GM23338 (cell line): Measurements from ENCODE around the gene PSD4. TPM values are rescaled to one million over a fixed set of nuclear protein-coding genes. Genes with fewer than 3 reads are reported as not detected.

ENCODE experiments used
- polyA plus RNA-seq: library from polyadenylated mRNA; unstranded; fragments of >200 nt; fragmentation: Nextera tagmentation; extraction: Ambion mirVana; gene quantifications from 2 replicates; pipeline ENCODE4 v1.2.1, GENCODE V29; 2016
- total RNA-seq: library from RNA; depleted of rRNA; stranded (reverse); fragments of >200 nt; shearing (Covaris generic); gene quantifications from 2 replicates; pipeline ENCODE4 v1.2.3, GENCODE V29; 2014; rRNA removed

PSD4 gene
- total and polyA plus RNA-seq, 2 experiments from 2014 or later: 0.06 to 0.66 TPM

Other genes starting within 250 kb of the PSD4 start
- gene IL36G, start 196.0 kb upstream of the PSD4 start, total RNA-seq: 0.70 TPM in 1 of 2 replicates, not detected in the other
- not detected in 2 replicates for gene IL36G, start 196.0 kb upstream of the PSD4 start, polyA plus RNA-seq
- not detected in 2 replicates for gene IL36A, start 168.5 kb upstream of the PSD4 start, total RNA-seq
- not detected in 2 replicates for gene IL36A, start 168.5 kb upstream of the PSD4 start, polyA plus RNA-seq
- gene IL36B, start 121.1 kb upstream of the PSD4 start, total RNA-seq: not detected in 2 replicates
- not detected in 2 replicates for gene IL36B, start 121.1 kb upstream of the PSD4 start, polyA plus RNA-seq
- gene IL36RN, start 114.8 kb upstream of the PSD4 start, total RNA-seq: not detected in 2 replicates
- gene IL36RN, start 114.8 kb upstream of the PSD4 start, polyA plus RNA-seq: not detected in 2 replicates
- not detected in 2 replicates for gene IL1F10, start 106.0 kb upstream of the PSD4 start, total RNA-seq
- gene IL1F10, start 106.0 kb upstream of the PSD4 start, polyA plus RNA-seq: not detected in 2 replicates
- gene IL1RN, start 46.4 kb upstream of the PSD4 start, total RNA-seq: not detected in 2 replicates
- not detected in 2 replicates for gene IL1RN, start 46.4 kb upstream of the PSD4 start, polyA plus RNA-seq
- gene PAX8, start 105.0 kb downstream of the PSD4 start, total RNA-seq: 0.16 and 0.21 TPM in 2 replicates
- gene PAX8, start 105.0 kb downstream of the PSD4 start, polyA plus RNA-seq: 0.32 and 0.43 TPM in 2 replicates